ENCODE results near the gene KCNJ9.
A peak's percentile ranks its signal among the peaks of the same experiment; 100 is the strongest.
"Not testable (repeated sequence)": the region's sequence is repeated elsewhere in the genome, so short reads cannot be mapped to it uniquely, and the experiment has no call there.

The KCNJ9 gene

DNA sequence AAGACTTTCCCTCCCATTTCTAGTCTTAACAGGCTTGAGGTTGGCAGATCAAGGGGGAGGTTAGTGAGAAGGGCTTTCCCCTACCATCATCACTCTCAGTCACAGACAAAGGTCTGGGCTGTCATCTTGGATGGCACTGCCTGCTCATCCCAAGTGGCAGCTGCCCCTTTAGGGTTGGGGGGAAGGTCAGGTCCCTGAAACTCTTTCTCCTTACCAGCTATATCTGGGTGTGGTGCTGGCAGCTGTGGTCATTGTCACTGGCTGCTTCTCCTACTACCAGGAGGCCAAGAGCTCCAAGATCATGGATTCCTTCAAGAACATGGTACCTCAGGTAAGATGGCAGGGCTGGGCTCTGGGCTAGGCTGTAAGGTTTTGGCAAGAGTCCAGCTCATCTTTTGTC, 42.4 kb downstream of the KCNJ9 start:
- TF ChIP-seq, protein P1, sequence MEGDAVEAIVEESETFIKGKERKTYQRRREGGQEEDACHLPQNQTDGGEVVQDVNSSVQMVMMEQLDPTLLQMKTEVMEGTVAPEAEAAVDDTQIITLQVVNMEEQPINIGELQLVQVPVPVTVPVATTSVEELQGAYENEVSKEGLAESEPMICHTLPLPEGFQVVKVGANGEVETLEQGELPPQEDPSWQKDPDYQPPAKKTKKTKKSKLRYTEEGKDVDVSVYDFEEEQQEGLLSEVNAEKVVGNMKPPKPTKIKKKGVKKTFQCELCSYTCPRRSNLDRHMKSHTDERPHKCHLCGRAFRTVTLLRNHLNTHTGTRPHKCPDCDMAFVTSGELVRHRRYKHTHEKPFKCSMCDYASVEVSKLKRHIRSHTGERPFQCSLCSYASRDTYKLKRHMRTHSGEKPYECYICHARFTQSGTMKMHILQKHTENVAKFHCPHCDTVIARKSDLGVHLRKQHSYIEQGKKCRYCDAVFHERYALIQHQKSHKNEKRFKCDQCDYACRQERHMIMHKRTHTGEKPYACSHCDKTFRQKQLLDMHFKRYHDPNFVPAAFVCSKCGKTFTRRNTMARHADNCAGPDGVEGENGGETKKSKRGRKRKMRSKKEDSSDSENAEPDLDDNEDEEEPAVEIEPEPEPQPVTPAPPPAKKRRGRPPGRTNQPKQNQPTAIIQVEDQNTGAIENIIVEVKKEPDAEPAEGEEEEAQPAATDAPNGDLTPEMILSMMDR (IDR thresholded peaks at IDR 0.05; ENCODE audit: low read depth, low read length): no peak
- H3K4me3 ChIP-seq (ENCODE audit: low read depth, low read length): no peak overlapping the region
- in situ Hi-C loops (cut with HindIII; ENCODE audit: low sequenced_read_pairs): no loop called here
- DNase-seq (ENCODE audit: low read depth, low spot score): no peak

DNA sequence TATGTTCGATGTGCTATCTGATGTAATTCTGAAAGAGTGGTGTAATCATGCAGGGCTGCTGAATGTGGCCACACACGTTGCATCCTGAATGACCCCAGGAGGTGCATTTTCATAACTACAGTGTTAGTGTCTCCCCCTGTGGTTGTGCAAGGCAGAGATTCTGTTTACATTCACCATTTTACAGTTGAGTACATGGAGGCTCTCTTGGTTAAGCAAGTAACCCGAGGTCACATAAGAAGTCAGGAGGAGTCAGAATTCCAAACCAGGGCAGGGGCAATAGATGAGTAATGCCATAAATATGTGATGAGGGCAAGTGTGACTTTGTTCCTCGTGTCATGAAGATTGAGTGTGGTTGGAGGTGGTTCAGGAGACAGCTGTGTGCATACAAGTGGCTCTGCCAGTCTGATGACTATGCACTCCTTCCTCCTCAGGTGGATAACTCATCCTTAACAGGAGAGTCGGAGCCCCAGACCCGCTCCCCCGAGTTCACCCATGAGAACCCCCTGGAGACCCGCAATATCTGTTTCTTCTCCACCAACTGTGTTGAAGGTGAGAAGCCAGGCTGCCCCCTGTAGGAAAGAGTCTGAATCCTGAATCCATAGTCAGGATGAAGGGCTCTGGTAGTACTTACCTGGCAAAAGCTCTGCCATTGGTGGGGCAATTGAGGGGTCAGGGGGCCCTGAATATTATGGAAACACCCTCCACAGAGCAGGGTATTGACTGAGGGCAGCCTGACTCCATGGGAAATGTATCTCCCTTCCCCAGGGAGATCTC, 43.6 kb downstream of the KCNJ9 start:
- TF ChIP-seq, protein P1 (IDR thresholded peaks at IDR 0.05; ENCODE audit: low read depth, low read length): peak; percentile 35
- peak; percentile 76 for DNase-seq (ENCODE audit: low read depth, low spot score)

DNA sequence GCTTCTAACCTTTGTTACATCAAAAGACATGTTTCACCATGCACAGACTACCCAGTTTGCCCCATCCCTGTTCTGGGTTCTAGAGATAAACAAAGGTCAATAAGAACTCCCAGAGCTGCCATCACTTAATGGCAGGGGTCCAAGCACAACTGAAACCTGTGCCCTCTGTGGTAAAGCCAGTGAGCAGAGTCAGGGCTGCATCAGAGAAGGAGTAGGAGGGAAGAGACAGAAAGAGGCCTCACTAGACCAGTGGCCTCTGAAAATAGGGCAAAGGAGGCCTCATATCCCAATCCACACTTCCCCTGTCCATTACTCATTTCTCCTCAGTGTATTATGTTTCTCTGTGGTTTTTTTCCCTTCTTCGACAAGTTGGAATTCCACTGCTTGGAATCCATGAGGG, 44.4 kb downstream of the KCNJ9 start:
- H3K4me3 ChIP-seq (ENCODE audit: low read depth, low read length): no peak overlapping the region
- in situ Hi-C loops (cut with HindIII; ENCODE audit: low sequenced_read_pairs): no loop called here
- TF ChIP-seq, protein P1 (IDR thresholded peaks at IDR 0.05; ENCODE audit: low read depth, low read length): no peak
- DNase-seq (ENCODE audit: low read depth, low spot score): peak; percentile 35

More for the DNA sequence above, 43.6 kb downstream of the KCNJ9 start:
- in situ Hi-C loops (cut with HindIII; ENCODE audit: low sequenced_read_pairs): no loop called here
- no peak overlapping the region for H3K4me3 ChIP-seq (ENCODE audit: low read depth, low read length)

DNA sequence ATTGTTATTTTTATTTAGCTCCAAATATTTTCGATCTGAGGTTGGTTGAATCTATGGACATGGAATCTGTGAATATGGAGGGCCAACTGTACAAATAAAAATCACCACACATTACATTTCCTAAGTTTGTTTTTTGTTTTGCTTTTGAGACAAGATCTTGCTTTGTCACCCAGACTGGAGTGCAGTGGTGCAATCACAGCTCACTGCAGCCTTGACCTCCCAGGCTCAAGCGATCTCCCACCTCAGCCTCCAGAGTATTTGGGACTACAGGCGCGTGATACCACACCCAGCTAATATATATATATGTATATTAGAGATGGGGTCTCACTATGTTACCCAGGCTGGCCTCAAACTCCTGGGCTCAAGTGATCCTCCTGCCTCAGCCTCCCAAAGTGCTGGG, 45.0 kb downstream of the KCNJ9 start:
- DNase-seq (ENCODE audit: low read depth, low spot score); in situ Hi-C loops (cut with HindIII; ENCODE audit: low sequenced_read_pairs): not testable (repeated sequence)

DNA sequence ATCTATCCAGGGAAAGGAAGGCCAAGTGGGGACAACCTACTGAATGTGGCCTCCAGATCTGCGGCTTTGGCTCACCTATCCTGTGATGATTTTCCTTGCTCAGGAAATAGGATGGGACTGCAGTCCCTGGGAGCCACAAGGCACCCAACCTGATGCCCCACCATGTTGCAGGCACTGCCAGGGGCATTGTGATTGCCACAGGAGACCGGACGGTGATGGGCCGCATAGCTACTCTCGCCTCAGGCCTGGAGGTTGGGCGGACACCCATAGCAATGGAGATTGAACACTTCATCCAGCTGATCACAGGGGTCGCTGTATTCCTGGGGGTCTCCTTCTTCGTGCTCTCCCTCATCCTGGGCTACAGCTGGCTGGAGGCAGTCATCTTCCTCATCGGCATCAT, 46.0 kb downstream of the KCNJ9 start:
- no peak overlapping the region for H3K4me3 ChIP-seq (ENCODE audit: low read depth, low read length)
- TF ChIP-seq, protein P1 (IDR thresholded peaks at IDR 0.05; ENCODE audit: low read depth, low read length): no peak
- no peak for DNase-seq (ENCODE audit: low read depth, low spot score)
- in situ Hi-C loops (cut with HindIII; ENCODE audit: low sequenced_read_pairs): no loop called here

More for the DNA sequence above, 45.0 kb downstream of the KCNJ9 start:
- not testable (repeated sequence) for H3K4me3 ChIP-seq (ENCODE audit: low read depth, low read length)

DNA sequence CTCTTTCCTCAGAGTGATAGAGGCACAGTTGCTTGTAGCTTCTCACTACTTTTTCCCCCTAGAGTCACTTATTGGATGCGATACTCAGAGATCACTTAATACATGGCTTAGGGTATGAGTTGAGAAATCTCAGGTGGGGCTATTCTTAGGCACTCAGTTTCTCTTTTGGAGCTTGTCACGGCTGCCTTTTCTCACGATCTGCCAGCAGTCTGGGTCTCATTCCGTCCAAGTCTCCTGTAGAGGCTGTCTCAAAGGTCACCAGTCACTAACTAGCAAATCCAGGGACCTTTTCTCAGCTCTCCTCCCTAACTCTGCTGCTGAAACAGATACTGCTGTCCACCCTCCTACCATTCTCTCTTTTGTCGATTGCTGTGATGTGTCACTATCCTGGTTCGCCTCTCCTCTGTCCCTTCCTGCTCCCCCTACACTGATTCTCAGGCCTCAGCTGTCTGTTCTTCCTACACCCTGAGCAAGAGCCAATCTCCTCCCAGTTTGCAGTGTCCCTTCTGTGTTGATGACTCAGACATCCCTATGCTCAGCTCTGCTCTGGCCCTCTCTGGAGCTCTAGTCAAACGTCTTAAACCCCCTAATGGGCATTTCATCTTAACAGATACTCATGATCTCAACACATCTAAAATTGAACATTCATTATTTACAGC, 46.7 kb downstream of the KCNJ9 start:
- in situ Hi-C loops (cut with HindIII; ENCODE audit: low sequenced_read_pairs): no loop called here
- TF ChIP-seq, protein P1 (IDR thresholded peaks at IDR 0.05; ENCODE audit: low read depth, low read length): no peak
- DNase-seq (ENCODE audit: low read depth, low spot score): peak; percentile 56
- H3K4me3 ChIP-seq (ENCODE audit: low read depth, low read length): no peak overlapping the region

DNA sequence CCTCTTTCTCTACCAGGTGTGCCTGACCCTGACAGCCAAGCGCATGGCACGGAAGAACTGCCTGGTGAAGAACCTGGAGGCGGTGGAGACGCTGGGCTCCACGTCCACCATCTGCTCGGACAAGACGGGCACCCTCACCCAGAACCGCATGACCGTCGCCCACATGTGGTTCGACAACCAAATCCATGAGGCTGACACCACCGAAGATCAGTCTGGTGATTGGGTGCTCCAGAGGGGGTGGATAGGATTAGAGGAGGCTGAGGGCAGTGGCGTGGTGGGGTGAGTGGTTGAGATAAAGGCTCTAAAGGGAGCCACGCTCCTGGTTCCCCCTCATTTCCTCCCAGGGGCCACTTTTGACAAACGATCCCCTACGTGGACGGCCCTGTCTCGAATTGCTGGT, 47.3 kb downstream of the KCNJ9 start:
- in situ Hi-C loops (cut with HindIII; ENCODE audit: low sequenced_read_pairs): no loop called here
- no peak for DNase-seq (ENCODE audit: low read depth, low spot score)
- TF ChIP-seq, protein P1 (IDR thresholded peaks at IDR 0.05; ENCODE audit: low read depth, low read length): no peak
- H3K4me3 ChIP-seq (ENCODE audit: low read depth, low read length): no peak overlapping the region
